ENCODE results near the gene SSTR3. TPM values are rescaled to one million over a fixed set of nuclear protein-coding genes. Genes with fewer than 3 reads are reported as not detected.

Gene SSTR3
- total and polyA plus RNA-seq, 10 of the 15 experiments (the other 5 are each of a cell fraction or from before 2014, with no cell fraction given): 0.03 to 4.5 (median 2.4) TPM

DNA sequence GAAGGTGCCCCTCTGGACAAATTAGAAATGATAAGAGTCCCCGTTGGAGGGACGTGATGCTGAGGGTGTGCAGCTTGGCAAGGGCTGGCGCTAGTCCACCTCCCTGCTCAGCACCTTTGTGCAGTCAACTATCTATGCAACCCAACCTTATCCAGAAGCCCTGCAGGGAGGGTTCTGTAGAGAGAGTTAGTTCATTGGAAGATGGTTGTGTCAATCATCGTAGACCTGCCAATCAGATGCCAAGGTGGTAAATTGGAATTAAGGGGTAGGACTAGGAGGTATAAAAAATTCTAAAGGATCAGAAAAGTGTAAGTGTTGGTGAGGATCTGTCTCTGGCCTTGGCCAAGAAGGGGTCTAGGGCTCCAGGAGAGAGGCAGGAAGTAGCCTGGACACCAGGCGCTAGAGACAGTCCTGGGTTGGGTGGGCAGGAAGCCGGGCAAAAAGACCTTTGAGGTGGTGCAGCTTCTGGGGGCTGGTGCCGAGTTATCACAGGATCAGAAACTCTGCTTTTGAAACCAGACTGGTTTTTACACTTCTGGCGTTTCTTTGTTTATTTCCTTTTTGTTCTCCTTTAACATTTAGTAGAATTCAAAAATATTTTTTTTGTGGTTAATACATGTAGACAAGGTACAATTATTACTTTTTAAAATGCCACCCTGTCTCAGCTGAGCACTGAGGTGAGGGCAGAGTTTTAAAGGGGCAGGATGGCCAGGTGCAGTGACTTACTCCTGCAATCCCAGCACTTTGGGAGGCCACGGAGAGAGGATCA lies 25.9 kb downstream of the SSTR3 start (continued):
- TF ChIP-seq ZZZ3 (IDR thresholded peaks at IDR 0.05; ENCODE audit: control insufficient read depth, insufficient read length, low read depth): no peak
- no peak for TF ChIP-seq MEF2B (IDR thresholded peaks at IDR 0.05; ENCODE audit: partially characterized antibody, poor library complexity, severe bottlenecking)
- no peak for TF ChIP-seq NFIC (IDR thresholded peaks at IDR 0.05; ENCODE audit: low read depth, low read length)
- TF ChIP-seq CHD4 (IDR thresholded peaks at IDR 0.05): no peak
- TF ChIP-seq, protein P1, sequence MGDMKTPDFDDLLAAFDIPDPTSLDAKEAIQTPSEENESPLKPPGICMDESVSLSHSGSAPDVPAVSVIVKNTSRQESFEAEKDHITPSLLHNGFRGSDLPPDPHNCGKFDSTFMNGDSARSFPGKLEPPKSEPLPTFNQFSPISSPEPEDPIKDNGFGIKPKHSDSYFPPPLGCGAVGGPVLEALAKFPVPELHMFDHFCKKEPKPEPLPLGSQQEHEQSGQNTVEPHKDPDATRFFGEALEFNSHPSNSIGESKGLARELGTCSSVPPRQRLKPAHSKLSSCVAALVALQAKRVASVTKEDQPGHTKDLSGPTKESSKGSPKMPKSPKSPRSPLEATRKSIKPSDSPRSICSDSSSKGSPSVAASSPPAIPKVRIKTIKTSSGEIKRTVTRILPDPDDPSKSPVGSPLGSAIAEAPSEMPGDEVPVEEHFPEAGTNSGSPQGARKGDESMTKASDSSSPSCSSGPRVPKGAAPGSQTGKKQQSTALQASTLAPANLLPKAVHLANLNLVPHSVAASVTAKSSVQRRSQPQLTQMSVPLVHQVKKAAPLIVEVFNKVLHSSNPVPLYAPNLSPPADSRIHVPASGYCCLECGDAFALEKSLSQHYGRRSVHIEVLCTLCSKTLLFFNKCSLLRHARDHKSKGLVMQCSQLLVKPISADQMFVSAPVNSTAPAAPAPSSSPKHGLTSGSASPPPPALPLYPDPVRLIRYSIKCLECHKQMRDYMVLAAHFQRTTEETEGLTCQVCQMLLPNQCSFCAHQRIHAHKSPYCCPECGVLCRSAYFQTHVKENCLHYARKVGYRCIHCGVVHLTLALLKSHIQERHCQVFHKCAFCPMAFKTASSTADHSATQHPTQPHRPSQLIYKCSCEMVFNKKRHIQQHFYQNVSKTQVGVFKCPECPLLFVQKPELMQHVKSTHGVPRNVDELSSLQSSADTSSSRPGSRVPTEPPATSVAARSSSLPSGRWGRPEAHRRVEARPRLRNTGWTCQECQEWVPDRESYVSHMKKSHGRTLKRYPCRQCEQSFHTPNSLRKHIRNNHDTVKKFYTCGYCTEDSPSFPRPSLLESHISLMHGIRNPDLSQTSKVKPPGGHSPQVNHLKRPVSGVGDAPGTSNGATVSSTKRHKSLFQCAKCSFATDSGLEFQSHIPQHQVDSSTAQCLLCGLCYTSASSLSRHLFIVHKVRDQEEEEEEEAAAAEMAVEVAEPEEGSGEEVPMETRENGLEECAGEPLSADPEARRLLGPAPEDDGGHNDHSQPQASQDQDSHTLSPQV (IDR thresholded peaks at IDR 0.05): no peak
- TF ChIP-seq, protein P2, sequence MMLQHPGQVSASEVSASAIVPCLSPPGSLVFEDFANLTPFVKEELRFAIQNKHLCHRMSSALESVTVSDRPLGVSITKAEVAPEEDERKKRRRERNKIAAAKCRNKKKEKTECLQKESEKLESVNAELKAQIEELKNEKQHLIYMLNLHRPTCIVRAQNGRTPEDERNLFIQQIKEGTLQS (IDR thresholded peaks at IDR 0.05; ENCODE audit: borderline replicate concordance, extremely low read depth, low read depth, low read length): no peak

All from GM12878 (cell line).